C4-2B (cell line): ENCODE measurements around the gene SCN5A.

Source experiments
- H3K27ac ChIP-seq: fragments of 450-650 bp; 2 replicates; pipeline ENCODE4 v1.5.1; 2017
- CTCF ChIP-seq: fragments of 450-650 bp; conservative IDR thresholded peaks from 2 replicates; pipeline ENCODE4 v1.5.1; 2017; ENCODE audit warnings: mild to moderate bottlenecking
- ZFX ChIP-seq: fragments of 450-650 bp; IDR thresholded peaks from 2 replicates; pipeline ENCODE4 v1.6.1; 2017

SCN5A gene

GRCh38 chr3:38536671-38537070 lies 112.8 kb downstream of the SCN5A start:
- H3K27ac ChIP-seq, result no peak overlapping the region
- TF ChIP-seq CTCF (no peak), ZFX (no peak)

DNA sequence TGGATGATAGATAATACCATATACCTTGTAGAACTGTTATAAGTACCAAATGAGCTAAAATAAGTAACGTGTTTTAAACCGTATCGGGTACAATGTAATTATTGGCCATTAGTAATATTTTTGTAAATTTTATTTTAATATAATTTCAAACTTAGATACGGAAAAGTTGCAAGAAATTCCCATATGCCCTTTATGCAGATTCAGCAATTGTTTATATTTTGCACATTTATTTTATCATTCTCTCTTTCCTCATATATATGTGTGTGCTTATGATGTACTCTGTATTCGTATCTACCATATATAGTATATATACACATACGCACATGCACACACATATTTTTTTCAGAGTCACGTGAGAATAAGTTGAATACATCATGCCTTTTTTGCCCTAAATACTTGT lies 114.9 kb downstream of the SCN5A start:
- H3K27ac ChIP-seq, result no peak overlapping the region
- TF ChIP-seq ZFX (no peak), CTCF (no peak)

GRCh38 chr3:38534180-38534579 lies 115.3 kb downstream of the SCN5A start:
- TF ChIP-seq CTCF (no peak), ZFX (no peak)
- H3K27ac ChIP-seq, result no peak overlapping the region

GRCh38 chr3:38533285-38533976 lies 116.1 kb downstream of the SCN5A start:
- TF ChIP-seq ZFX, result no peak
- no peak for TF ChIP-seq CTCF

GRCh38 chr3:38532529-38532928 lies 117.0 kb downstream of the SCN5A start:
- no peak overlapping the region for H3K27ac ChIP-seq
- TF ChIP-seq CTCF, result no peak
- TF ChIP-seq ZFX, result no peak

More at GRCh38 chr3:38533285-38533976, 116.1 kb downstream of the SCN5A start:
- H3K27ac ChIP-seq, result no peak overlapping the region

GRCh38 chr3:38528457-38528856 lies 121.0 kb downstream of the SCN5A start:
- TF ChIP-seq CTCF (no peak; the same call in 1 of the 2 replicates), ZFX (no peak)
- no peak overlapping the region for H3K27ac ChIP-seq

DNA sequence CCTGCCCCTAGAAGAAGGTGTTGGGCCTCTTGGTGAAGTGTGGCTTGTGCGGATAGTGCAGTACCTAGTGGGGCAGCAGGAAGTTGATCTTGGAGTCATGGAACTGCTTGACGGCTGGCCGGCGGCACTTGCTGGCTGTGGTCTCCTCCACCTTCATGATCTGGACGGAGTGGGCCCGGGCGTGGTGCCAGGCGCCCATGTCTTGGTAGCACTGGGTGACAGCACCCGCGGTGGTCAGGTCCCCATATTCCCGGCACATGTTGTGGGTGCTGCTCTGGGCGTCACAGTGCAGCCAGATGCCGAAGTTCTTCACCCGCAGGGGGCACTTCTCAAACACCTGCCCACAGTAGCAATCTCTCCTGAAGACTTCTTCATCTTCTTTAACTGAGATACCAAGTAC lies 122.7 kb downstream of the SCN5A start:
- no peak overlapping the region for H3K27ac ChIP-seq
- TF ChIP-seq ZFX, result no peak
- TF ChIP-seq CTCF, result no peak
